ENCODE measurements around the gene CISD1. TPM values are rescaled to one million over a fixed set of nuclear protein-coding genes. Genes with fewer than 3 reads are reported as not detected.
"Not testable (repeated sequence)": the region's sequence is repeated elsewhere in the genome, so short reads cannot be mapped to it uniquely, and the experiment has no call there.

Gene CISD1
- total RNA-seq = 10 to 100 TPM; 39.9 to 74.0 TPM

DNA sequence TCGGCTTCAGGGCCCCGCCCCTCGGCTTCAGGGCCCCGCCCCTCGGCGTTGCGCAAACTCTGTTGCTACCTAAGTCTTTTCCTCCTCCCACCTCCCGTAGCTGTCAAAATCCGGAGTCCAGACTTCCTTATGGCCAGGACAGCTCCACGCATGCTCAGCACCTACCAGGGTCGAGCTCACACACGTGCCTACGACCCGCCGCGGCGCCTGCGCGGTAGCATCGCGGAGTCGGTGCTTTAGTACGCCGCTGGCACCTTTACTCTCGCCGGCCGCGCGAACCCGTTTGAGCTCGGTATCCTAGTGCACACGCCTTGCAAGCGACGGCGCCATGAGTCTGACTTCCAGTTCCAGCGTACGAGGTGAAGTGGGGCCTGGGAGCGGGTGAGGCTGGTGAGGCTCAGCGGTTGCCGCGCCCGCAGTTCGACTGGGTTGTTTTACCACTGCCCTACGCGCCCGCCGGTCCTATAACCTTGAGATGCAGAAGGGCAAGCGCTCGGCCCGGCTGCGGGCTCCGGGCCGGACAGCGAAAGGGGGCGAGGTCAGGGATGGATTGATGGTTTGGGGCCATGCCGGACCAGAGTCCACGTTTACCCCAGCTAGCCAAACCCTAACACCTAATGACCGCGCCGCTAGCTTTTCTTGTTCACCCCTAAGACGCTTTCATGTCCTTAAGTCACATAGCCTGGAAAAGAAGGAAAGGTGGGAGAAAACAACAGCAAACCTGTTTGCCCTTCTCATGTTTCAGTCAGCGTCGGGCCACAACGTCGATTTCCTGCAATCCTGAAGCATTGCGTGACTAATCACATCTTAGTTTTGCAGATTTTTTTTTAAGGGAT is at the start of gene CISD1:
Gene CISD1 (plus strand): TSS at position 217 of the 836 bp plus-strand sequence. CDS start 112 bp downstream, at position 329.
- H3K27ac Mint-ChIP-seq = peak within 1 kb of the TSS; percentile 78
- no peaks in the 10 kb centered on the region for H3K9me3 Mint-ChIP-seq
- H3K4me1 Mint-ChIP-seq = peaks cover 6% of the 10 kb centered on the region
- H3K36me3 Mint-ChIP-seq (ENCODE audit: low read depth) = peaks cover 29% of the 10 kb centered on the region
- peak; percentile 73 for ATAC-seq (replicated peaks)
- no peaks in the 10 kb centered on the region for H3K27me3 Mint-ChIP-seq
- H3K4me3 Mint-ChIP-seq = peak within 1 kb of the TSS; percentile 96

GRCh38 chr10:58219875-58220274 is 49.1 kb upstream of the CISD1 start:
- Mint-ChIP-seq H3K27ac (no peak overlapping the region), H3K36me3 (ENCODE audit: low read depth) (peaks cover 78% of the 10 kb centered on the region), H3K9me3 (no peaks in the 10 kb centered on the region), H3K4me3 (no peak overlapping the region), H3K27me3 (no peaks in the 10 kb centered on the region), H3K4me1 (no peaks in the 10 kb centered on the region)
- ATAC-seq (replicated peaks) = no peak

- Mint-ChIP-seq H3K9me3 (no peaks in the 10 kb centered on the region), H3K27me3 (no peaks in the 10 kb centered on the region), H3K4me3 (no peak overlapping the region), H3K4me1 (no peaks in the 10 kb centered on the region), H3K36me3 (ENCODE audit: low read depth) (peaks cover 79% of the 10 kb centered on the region), H3K27ac (no peak overlapping the region)
- no peak for ATAC-seq (replicated peaks)
These were observed 48.1 kb upstream of the CISD1 start for GRCh38 chr10:58220769-58221451.

DNA sequence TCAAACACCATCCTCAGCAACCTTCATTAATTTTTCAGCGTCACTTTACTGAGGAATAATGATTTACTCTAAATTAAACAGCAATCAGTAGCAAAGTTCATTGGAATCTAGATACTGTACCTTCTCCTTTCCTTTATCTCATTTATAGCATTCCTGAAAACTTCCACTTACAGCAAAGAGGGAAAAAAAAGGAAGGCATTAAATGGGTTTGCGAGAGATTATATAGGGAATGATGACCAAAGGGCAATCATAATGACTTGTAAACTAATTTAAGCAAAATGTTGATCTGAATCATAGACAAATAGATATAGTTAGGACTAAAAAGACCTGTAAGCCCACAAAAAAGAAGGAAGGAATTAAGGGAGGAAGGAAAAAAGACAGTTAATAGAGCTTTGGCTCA is 43.3 kb upstream of the CISD1 start:
- ATAC-seq (replicated peaks) = no peak
- Mint-ChIP-seq H3K4me3 (no peak overlapping the region), H3K9me3 (no peaks in the 10 kb centered on the region), H3K36me3 (ENCODE audit: low read depth) (peaks cover 88% of the 10 kb centered on the region), H3K27me3 (no peaks in the 10 kb centered on the region), H3K4me1 (no peaks in the 10 kb centered on the region), H3K27ac (peak overlapping the region; percentile 11)

DNA sequence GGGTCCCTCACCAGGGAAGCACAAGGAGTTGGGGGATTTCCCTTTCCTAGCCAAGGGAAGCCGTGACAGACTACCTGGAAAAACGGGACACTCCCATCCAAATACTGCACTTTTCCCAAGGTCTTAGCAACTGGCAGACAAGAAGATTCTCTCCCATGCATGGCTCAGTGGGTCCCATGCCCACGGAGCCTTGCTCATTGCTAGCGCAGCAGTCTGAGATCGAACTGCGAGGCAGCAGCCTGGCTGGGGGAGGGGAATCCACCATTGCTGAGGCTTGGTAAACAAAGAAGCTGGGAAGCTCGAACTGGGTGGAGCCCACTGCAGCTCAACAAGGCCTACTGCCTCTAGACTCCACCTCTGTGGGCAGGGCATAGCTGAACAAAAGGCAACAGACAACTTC is 39.1 kb upstream of the CISD1 start:
- H3K4me3 Mint-ChIP-seq; ATAC-seq (replicated peaks); H3K9me3 Mint-ChIP-seq; H3K4me1 Mint-ChIP-seq; H3K27me3 Mint-ChIP-seq; H3K27ac Mint-ChIP-seq: not testable (repeated sequence)
- H3K36me3 Mint-ChIP-seq (ENCODE audit: low read depth) = peaks cover 100% of the 10 kb centered on the region

DNA sequence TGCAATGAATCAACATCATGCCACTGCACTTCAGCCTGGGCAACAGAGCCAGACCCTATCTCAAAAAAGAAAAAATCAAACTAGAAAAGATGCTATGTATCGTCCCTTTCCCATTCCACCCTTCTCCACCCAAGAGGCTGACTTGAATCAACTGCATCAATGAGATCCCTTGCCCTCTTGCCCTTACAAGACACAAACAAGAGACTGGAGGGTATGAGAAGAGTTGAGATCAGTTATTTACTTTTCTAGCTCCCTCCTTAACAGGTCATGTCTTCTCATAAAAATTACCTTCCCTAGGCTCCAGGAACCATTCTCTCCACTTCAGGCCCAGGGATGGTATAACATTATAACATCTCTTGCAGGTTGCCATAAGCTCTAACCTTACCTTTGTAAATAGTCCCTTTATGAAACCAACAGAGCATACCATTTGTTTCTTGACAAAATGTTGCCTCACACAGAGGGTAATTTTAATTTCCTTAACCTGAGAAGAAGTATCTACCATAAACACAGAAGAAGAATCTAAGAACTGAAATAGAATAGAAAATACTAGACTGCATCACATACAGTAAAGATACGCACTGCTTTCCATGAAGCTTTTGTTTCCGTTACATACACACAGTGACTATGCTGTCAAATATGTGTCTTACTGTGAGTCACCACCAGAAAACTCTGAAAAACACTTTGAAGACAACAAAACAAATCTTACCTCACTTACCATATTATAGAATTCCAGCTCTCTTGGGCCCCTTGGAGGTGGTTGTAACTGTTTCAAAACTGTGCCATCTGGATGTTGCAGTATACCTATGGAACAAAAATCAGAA is 31.7 kb upstream of the CISD1 start:
- no peaks in the 10 kb centered on the region for H3K9me3 Mint-ChIP-seq
- peak; percentile 90 for ATAC-seq (replicated peaks)
- H3K4me1 Mint-ChIP-seq = peaks cover 32% of the 10 kb centered on the region
- H3K4me3 Mint-ChIP-seq = no peak overlapping the region
- H3K27me3 Mint-ChIP-seq = no peaks in the 10 kb centered on the region
- H3K36me3 Mint-ChIP-seq (ENCODE audit: low read depth) = peaks cover 70% of the 10 kb centered on the region
- H3K27ac Mint-ChIP-seq = peak overlapping the region; percentile 55

GRCh38 chr10:58239561-58240169 is 29.3 kb upstream of the CISD1 start:
- Mint-ChIP-seq H3K36me3 (ENCODE audit: low read depth) (peaks cover 45% of the 10 kb centered on the region), H3K27me3 (no peaks in the 10 kb centered on the region), H3K27ac (peak overlapping the region; percentile 75), H3K4me3 (peak overlapping the region; percentile 10), H3K4me1 (peaks cover 29% of the 10 kb centered on the region), H3K9me3 (no peaks in the 10 kb centered on the region)
- ATAC-seq (replicated peaks) = peak; percentile 52

- H3K9me3 Mint-ChIP-seq = no peaks in the 10 kb centered on the region
- peaks cover 37% of the 10 kb centered on the region for H3K36me3 Mint-ChIP-seq (ENCODE audit: low read depth)
- no peak for ATAC-seq (replicated peaks)
- H3K4me3 Mint-ChIP-seq = no peak overlapping the region
- peak overlapping the region; percentile 75 for H3K27ac Mint-ChIP-seq
- H3K27me3 Mint-ChIP-seq = no peaks in the 10 kb centered on the region
- H3K4me1 Mint-ChIP-seq = peaks cover 29% of the 10 kb centered on the region
These were observed 28.4 kb upstream of the CISD1 start for GRCh38 chr10:58240531-58240930.

GRCh38 chr10:58241346-58241745 is 27.6 kb upstream of the CISD1 start:
- Mint-ChIP-seq H3K27me3 (no peaks in the 10 kb centered on the region), H3K4me1 (peaks cover 29% of the 10 kb centered on the region)
- no peak for ATAC-seq (replicated peaks)

DNA sequence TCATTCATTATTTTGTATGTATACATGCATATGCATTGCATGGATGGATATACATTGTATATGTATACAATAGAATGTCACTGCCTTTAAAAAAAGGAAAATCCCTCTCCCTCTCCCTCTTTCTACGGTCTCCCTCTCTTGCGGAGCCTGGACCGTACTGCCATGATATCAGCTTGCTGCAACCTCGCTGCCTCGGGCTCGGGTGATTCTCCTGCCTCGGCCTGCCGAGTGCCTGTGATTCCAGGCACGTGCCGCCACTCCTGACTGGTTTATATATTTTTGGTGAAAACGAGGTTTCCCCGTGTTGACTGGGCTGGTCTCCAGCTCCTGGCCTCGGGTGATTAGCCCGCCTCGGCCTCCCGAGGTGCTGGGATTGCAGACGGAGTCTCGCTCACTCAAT is 25.7 kb upstream of the CISD1 start:
- ATAC-seq (replicated peaks) = no peak
- peaks cover 9% of the 10 kb centered on the region for H3K36me3 Mint-ChIP-seq (ENCODE audit: low read depth)
- H3K4me1 Mint-ChIP-seq = peaks cover 29% of the 10 kb centered on the region
- H3K4me3 Mint-ChIP-seq = no peak overlapping the region
- H3K9me3 Mint-ChIP-seq = no peaks in the 10 kb centered on the region
- H3K27me3 Mint-ChIP-seq = no peaks in the 10 kb centered on the region
- no peak overlapping the region for H3K27ac Mint-ChIP-seq

More at GRCh38 chr10:58241346-58241745, 27.6 kb upstream of the CISD1 start:
- peaks cover 29% of the 10 kb centered on the region for H3K36me3 Mint-ChIP-seq (ENCODE audit: low read depth)
- no peaks in the 10 kb centered on the region for H3K9me3 Mint-ChIP-seq
- H3K4me3 Mint-ChIP-seq = no peak overlapping the region
- H3K27ac Mint-ChIP-seq = no peak overlapping the region

DNA sequence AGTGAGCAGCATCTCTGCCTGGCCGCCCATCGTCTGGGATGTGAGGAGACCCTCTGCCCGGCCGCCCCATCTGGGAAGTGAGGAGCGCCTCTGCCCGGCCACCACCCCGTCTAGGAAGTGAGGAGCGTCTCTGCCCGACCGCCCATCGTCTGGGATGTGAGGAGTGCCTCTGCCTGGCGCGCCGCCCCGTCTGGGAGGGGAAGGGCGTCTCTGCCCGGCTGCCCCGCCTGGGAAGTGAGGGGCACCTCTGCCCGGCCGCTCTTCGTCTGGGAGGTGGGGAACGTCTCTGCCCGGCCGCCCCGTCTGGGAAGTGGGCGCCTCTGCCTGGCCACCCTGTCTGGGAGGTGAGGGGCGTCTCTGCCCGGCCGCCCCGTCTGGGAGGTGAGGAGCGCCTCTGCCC is 25.2 kb upstream of the CISD1 start:
- not testable (repeated sequence) for H3K9me3 Mint-ChIP-seq; H3K36me3 Mint-ChIP-seq (ENCODE audit: low read depth); H3K27me3 Mint-ChIP-seq; H3K4me3 Mint-ChIP-seq; ATAC-seq (replicated peaks); H3K27ac Mint-ChIP-seq
- peaks cover 29% of the 10 kb centered on the region for H3K4me1 Mint-ChIP-seq

DNA sequence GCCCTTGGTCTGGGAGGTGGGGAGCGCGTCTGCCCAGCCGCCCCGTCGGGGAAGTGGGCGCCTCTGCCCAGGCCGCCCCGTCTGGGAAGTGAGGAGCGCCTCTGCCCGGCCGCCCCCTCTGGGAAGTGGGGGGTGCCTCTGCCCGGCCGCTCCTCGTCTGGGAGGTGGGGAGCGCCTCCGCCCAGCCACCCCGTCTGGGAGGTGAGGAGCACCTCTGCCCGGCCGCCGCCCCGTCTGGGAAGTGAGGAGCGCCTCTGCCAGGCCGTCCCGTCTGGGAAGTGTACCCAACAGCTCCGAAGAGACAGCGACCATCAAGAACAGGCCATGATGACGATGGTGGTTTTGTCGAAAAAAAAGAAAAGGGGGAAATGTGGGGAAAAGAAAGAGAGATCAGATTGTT is 24.7 kb upstream of the CISD1 start:
- not testable (repeated sequence) for H3K9me3 Mint-ChIP-seq; ATAC-seq (replicated peaks); H3K27ac Mint-ChIP-seq; H3K27me3 Mint-ChIP-seq; H3K4me3 Mint-ChIP-seq; H3K36me3 Mint-ChIP-seq (ENCODE audit: low read depth)
- H3K4me1 Mint-ChIP-seq = peaks cover 27% of the 10 kb centered on the region

GRCh38 chr10:58244666-58245065 is 24.3 kb upstream of the CISD1 start:
- not testable (repeated sequence) for H3K27ac Mint-ChIP-seq

DNA sequence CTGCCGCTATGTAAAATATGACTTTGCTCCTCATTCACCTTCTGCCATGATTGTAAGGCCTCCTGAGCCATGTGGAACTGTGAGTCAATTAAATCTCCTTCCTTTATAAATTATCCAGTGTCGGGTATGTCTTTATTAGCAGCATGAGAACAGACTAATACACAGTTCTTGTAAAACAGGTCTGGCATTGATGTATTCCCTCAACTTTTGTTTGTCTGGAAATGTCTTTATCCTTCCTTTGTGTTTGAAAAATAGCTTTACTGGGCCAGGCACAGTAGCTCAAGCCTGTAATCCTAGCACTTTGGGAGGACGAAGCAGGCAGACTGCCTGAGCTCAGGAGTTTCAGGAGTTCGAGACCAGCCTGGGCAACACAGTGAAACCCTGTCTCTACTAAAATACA is 15.8 kb upstream of the CISD1 start:
- no peak overlapping the region for H3K4me3 Mint-ChIP-seq
- peaks cover 13% of the 10 kb centered on the region for H3K9me3 Mint-ChIP-seq
- no peak overlapping the region for H3K27ac Mint-ChIP-seq
- H3K4me1 Mint-ChIP-seq = peaks cover 24% of the 10 kb centered on the region
- no peak for ATAC-seq (replicated peaks)
- H3K36me3 Mint-ChIP-seq (ENCODE audit: low read depth) = peaks cover 19% of the 10 kb centered on the region
- no peaks in the 10 kb centered on the region for H3K27me3 Mint-ChIP-seq

More at GRCh38 chr10:58244666-58245065, 24.3 kb upstream of the CISD1 start:
- ATAC-seq (replicated peaks); H3K36me3 Mint-ChIP-seq (ENCODE audit: low read depth); H3K4me3 Mint-ChIP-seq; H3K9me3 Mint-ChIP-seq; H3K27me3 Mint-ChIP-seq: not testable (repeated sequence)
- H3K4me1 Mint-ChIP-seq = peaks cover 23% of the 10 kb centered on the region

All from activated T-helper 17 cell treated with anti-CD3 and anti-CD28 coated beads, Interleukin-2, amount 50 U/mL, for 72 hours (primary cell).